ENCODE results near the gene GALNT18.

The GALNT18 gene

DNA sequence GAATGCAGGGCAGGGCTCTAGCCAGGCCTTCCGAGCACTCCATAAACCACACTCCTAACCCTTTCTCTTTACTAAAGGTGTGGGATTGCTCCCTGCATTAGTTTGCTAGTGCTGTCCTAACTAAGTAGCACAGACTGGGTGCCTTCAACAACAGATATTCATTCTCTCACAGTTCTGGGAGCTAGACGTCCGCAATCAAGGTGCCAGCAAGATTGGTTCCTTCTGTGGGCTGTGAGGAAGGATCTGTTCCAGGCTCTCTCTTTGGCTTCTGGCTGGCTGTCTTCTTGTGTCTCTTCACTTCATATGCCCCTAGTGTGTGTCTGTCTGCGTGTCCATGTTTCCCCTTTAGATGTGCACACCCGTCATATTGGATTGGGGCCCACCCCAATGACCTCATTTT is 59.8 kb downstream of the GALNT18 start:
- no peak for DNase-seq

DNA sequence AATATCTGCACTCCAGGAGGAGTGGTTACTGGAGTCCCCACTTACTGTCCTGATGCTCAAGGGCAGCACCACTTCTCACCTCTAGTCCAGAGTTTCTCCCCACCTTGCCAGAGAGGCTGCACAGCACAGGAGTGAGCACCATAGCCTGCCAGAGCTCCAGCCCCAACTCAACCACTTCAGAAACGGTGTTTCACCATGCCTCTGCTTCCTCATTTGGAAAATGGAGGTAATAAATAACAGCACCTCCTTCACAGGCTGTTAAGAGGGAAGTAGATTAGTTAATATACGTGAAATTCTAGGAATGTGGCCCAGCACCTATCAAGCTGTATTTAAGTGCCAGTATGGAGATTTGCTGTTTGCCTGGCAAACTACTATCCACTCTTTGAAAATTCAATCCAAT is 63.0 kb downstream of the GALNT18 start:
- no peak for DNase-seq

DNA sequence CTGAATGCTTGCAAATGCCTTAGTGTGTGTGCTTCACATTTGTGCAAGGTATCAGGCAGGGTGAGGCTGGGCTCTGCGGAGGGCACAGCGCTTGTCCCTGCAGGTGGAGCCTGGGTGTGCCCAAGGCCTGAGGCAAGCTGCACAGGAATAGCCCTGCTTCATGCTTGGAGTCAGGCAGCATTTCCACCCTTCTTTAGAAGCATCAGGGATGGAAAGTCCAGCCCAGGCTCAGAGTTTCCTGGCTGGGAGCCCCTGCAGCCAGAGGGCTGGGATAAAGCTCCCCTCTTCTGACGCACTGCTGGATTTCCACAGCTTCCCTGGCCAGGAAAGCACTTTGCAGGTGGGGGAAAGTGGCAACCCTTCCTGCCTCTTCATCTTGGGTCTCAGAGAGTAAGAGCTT is 63.4 kb downstream of the GALNT18 start:
- DNase-seq: no peak

DNA sequence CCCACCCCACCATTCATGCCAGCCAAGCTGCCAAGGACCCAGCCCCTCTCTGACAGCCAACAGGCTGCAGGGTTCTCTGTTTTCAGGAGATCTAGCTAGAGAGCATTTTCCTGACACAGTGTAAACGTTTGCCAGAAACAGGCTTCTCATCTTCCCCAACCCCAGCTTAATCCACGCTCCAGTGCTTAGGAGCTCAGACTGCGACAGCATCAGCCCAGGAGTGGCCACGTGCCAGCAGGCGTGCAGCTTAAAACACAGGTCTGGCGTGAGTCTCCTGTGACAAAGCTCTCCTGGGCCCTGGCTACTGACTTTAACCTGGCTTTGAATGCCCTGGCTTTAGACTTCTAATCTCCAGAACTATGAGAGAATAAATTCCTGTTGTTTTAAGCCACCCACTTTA is 66.6 kb downstream of the GALNT18 start:
- DNase-seq: no peak

DNA sequence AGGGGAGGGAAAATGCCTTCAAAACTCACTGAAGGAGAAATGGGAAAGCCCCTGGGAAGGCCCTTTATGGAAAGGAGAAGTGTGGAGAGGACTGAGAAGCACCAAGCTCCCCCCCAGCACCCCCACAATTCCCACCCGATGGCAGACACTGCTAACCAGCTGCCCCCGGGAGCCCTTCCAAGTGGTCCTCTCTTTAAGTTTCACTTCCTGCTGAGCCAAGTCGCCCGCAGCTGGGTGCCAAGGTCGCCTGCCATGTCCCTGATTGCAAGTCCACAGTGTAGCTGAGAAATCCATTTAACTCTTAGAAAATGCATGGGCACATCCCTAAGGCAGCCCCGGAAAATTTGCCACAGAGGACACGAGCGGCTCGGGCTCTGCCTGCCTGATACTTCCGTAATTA is 68.2 kb downstream of the GALNT18 start:
- no peak for DNase-seq

DNA sequence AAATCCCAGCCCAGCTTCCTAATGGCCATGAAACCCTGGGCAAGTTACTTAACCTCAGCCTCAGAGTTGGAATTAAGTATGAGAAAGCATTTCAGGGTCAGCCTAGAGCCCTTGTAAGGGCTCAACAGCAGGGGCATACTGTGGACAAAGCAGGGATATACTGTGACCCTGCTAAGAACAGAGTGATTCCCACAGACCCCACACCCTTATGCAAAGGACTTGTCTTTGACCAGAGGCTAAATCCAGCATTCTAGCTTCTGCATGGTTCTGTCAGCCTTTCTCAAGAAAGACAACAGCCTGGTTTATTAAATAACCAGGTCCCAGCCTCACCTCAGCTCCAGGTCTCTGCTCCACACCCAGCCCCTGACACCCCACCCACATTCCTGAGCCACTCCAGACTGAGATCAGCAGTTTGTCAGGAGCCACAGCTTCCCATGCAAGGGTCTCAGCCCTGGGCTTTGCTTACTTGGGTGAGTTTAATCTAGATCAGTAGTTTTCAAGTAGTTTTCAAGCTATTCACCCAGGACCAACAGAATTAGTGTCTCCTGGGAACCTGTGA is 69.2 kb downstream of the GALNT18 start:
- no peak for DNase-seq

DNA sequence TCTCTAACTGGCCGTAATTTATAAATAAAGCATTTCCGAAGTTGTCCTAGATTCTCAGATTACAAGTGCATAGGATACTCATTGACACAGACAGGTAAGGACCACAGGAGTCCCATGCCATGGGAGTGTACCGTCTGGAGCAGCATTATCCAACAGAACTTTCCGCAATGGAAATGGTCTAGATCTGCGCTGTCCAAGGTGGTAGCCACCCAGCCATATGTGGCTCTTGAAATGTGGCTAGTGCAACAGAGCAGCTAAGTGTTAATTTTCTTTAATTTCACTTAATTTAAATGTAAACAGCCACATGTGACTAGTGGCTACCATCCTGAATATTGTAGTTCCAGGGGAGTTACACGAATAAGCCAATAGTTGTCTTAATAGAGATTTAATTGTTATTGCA is 71.3 kb downstream of the GALNT18 start:
- no peak for DNase-seq

DNA sequence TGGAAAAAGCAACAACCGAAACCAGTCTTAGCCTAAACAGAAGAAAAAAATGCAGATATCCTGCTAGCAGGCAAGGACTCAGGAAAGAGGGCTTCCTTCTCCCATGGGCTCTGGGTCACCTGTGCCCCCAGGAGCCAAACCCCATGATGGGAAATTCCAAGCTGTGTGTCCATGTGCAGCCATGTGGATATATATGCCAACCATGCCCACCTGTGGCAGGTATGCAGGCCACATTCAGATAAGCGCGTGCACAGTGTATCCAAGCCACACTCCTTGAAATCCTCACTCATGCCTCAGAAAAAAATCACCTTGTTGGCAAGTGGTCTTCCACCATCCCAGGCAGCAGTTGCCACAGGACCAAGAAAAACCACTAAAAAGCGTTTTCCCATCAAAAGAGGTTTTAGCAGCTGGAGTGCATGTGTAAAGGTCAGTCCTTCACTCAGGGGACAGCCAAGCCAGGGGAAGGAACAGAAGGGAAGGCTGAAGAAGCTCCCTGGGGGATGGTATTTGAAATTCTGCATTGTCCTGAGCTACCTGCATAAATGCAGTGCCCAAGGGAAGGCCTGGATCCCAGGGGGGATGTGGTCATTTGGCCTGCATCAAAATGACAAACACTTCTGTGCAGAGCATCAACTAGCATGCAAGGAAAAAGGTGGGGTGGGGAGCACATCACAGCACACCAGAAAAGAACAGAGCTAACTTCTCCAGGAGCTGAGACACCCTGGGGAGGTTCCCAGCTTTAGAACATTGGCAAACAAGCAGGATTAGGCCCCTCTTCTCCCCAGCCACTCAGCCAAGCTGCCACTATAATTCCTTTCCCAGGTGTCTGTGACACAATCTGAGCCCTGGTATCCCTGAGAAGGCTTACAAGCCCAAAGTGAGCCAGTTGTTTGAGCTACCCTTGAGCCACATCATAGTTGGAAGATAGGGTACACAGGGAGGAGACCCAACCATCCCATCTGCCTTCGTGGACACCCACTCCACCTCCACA is 76.2 kb downstream of the GALNT18 start:
- no peak for DNase-seq

DNA sequence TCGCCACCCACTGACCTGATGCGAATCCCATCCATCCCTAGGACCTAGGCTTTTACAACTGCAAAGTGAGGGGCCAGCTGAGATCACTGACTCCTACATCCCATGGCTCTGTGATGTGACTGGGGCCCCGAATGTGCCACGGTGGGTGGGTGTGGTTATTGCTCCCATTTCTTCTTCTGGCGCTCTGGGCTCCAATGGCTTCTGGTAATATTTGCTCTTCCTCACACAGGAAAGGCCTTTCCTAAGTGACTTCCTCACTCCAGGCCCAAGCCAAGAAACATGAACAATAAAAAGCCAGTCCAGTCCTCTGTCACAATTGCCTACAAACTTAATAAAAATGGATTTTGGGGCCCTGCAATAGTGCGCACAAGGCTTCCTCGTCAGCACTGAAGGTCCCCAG is 78.1 kb downstream of the GALNT18 start:
- DNase-seq: no peak

DNA sequence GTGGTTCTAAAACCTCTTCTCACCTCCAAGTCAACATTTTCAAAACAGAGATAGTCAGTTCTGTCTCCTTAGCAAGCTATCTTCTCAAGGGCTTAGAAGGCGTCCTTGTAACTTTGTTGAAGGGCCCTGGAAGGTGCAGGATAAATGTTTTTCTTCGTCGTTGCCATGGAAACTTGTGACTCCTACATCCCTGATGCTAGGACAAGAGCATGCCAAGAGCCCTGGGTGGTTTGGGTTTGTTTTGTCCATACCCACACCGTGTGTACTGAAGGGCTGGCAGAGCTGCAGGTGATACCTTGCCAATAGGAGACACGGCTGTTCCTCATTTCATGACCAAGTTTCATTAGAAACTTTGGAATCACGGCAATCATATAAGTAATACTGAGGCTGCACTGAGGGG is 81.6 kb downstream of the GALNT18 start:
- no peak for DNase-seq

DNA sequence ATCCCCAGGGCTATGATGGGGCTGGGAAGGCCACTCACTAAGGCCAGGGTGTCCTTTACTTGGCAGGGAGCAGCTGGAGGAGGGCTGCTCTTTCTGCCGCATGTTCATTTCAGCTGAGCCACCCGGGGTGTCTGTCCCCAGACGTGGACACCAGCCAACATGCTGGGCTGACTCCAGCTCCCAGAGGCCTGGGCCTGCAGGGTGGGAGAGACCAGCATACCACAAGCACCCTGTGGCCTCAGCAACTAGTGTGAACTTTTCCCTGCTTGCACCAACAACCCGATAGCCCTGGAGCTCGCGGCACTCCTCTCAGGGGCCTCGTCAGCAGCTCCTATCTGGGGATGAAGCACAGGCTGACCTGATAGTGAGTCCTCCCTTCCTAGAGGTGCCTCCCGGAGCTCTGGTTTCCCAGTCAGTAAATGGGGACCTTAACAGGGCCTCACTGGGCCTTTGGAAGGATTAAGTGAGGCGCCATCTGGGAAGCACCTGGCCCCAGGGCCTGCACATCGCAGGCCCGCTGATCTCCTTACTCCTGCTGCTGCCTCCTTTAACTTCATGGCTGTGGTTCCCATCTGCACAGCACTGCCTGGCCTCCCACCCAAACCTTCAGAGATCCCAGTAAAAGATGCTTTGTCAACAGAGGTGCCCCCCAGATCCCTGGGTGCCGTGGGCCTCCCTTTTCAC is 83.4 kb downstream of the GALNT18 start:
- no peak for DNase-seq

DNA sequence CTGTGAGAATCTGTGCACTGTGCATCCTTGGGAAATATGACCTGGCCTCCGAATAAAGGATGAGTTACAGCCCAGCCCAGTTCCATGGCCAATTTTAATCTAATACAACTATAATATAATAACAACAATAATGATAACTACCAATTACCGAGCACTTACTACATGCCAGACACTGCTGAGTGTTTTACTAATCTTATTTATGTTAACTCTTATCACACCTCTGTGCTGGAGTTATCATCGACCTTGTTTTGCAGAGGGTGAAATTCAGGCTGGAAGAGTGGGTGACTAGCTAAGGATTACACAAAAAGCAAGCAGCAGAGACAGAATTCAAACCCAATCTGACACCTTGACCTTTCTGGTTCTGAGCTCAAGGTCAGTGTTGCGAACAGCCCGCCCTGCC is 83.9 kb downstream of the GALNT18 start:
- no peak for DNase-seq

DNA sequence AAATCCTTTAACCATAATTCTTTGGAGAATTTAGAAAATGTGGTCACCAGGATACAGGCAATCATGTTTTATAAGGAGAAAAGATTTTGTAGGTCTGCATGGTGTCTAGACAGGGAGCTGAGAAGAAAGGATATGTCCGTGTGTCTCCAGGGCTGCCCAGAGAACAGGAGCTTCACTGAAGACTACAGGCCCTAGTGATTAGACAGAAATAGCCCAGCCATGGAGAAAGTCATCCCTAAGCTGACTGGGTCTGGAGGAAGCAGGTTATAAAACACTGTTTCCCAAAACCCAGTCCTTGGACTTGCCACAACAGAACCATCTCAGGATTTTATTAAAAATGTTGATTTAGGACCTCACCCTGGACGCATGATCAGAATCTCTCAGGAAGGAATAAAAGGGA is 84.4 kb downstream of the GALNT18 start:
- no peak for DNase-seq

DNA sequence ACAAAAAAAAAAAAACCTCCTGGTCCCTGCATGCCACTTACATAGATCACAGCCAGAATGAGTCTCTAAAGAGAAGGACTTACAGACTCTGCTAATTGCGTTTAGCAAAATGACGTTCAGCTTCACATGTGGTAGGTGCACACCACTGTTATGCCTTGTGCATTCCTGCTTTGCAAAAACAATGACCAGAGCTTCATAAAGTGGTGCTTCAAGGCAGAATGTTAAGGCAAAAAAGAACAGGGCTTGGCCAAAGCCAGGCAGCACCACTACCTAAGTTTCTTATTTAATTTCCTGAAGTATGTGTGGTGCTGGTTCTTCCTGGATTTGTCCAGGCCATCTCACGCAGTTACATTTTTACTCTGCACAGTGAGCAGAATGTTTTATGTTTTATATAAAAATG is 85.2 kb downstream of the GALNT18 start:
- DNase-seq: no peak

DNA sequence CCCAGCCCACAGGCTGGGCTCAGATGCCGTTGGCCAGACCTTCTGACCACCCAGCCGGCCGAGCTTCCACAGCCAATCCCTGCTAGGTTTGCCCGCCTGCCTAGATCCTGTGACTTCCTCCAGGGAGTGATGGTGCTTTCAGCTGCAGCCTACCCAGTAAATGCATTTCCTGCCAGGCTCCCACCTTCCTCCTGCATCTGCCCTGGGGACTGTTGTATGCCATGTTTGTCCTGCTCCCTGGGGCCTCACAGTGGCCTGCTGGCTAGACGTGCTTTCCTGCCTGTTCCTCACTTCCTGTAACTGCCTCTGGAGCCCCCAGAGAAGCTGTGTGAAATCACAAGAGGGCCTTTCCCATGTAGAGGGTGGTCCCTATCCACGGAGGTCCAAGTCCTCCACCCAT is 86.2 kb downstream of the GALNT18 start:
- no peak for DNase-seq

DNA sequence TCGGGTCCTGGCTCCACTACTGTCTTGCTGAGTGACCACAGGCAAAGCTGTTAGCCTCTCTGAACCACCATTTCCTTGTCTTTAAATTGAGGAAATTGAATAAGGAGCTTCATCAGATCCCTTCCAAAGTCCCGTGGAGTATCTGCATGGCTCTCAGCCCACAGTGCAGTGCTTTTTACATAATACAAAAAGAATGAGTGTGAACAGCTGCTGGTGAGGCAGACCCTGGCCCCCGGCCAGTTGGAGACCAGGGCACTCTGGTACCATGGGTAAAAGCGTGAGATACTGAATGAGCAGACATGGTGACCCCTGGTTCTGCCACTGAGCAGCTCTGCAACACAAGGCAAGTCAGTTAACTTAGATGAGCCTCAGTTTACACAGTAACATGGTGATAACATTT is 86.8 kb downstream of the GALNT18 start:
- DNase-seq: no peak

DNA sequence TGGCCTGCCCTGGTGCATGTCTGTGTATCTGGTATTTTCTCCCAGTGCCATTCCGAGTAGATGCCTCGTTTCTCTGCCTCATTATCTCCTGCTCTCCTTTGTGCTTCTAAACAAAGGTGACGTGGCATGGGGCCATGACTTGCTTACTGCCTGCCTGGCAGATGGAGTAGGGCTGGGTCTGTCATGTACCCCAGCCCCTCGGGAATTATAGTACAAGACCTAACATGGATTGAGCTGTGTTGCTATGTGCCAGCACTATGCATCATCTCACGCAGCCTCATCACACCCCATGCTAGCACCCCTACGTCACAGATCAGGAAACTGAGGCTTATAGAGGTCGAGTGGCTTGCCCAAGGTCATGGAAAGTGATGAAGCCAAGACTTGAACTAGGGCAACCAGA is 88.1 kb downstream of the GALNT18 start:
- DNase-seq: no peak

DNA sequence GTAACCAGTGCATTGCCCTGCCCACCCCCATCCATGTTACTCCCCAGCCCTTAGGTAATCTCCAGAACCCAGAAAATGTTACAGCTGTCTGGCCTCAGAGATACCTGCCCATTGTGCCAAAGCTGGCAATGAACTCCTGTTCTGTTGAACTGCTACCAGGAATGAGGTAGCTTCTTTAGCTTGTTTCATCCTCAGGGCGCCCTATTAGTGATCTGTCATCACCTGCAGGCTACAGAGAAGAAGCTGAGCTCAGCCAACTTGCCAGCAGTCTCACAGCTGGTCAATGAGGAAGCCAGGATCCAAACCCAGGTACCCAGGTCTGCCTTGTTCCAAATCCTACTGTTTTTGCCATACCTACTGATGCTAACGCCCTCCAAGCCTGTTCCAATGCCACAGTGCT is 88.7 kb downstream of the GALNT18 start:
- DNase-seq: no peak

DNA sequence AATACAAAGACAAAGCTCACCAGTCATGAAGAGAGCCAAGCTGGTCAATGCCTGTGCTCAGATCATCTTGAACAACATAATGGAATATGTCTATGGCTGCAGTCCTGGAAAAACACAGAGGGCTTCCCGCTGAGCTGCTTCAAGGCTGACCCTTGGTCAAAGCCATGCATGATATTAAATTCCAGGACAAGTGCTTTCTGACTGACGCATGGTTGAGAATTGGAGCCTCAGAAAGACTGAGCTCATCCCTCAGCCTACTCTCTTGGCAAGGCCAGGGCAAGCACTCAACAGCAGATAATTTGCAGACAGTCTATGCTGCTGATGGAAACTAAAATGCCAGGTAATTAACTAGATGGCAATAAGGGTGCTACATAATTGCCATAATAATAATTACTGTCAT is 89.2 kb downstream of the GALNT18 start:
- DNase-seq: no peak

DNA sequence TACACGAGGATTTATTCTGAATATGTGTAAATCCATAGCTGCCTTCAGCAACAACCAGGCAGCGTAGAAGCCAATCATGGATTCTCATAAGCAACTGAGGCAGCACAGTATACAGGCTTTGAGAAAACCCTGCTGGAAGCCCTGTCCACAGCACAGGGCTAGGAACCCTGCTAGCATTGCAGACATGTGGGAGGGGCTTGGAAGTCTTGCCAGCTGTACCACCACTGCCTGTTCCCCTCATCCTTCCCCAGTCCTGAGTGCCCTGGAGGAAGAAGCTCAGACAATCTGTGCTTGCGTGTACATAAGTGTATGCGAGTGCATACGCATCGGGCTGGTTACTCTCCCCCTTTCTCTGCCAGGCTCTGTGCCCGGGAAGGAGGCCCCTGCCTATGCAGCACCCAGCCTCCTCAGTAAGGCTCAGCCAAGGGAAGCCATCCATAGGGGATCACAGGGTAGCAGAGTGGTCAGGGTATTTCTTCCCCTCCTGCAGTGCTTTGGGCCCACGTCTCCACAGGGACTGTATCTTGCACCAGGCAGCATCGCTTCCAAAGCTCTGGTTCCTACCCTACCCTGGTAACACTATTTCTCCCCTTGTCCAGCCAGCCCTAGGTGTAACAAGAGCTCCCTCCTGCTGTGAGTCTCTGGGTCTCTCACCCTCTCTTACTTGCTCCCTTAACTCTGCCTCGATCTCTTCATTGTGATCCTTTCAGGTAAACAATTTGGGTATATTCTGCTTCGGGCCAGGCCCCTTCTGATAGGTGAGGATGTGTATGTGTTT is 90.5 kb downstream of the GALNT18 start:
- DNase-seq: no peak

DNA sequence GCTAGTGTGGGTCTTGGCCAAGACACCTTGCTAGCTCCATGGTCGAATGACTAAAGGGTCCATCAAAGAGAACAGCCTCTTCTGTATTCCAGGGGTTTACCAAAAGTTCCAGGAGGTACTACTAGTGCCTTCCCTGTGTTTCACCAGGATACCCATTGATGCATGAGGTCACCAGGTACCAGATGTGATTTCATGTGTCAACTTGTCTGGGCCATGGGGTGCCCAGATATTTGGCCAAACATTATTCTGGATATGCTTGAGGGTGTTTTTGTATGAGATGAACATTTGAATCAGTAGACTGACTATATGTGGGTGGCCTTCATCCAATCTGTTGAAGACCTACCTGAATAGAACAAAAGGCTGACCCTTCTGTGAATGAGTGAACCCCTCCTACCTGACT is 92.8 kb downstream of the GALNT18 start:
- DNase-seq: no peak

DNA sequence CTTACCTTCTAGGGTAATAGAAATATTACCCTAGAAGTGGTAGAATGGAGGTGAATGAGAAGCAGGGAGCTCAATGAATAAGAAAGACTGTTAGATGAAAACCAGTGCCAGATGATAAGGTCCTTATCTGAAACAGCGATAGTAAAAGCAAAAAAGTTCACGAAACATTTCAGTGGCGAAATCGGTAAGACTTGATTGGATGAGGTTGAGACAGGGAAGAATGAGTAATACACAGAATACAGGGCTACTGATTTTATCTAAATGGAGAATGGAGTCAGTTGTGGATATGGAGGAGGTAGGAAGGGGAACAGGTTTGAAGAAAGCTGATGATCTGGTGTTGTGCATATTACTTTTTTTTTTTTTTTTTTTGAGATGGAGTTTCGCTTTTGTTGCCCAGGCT is 96.5 kb downstream of the GALNT18 start:
- DNase-seq: no peak

DNA sequence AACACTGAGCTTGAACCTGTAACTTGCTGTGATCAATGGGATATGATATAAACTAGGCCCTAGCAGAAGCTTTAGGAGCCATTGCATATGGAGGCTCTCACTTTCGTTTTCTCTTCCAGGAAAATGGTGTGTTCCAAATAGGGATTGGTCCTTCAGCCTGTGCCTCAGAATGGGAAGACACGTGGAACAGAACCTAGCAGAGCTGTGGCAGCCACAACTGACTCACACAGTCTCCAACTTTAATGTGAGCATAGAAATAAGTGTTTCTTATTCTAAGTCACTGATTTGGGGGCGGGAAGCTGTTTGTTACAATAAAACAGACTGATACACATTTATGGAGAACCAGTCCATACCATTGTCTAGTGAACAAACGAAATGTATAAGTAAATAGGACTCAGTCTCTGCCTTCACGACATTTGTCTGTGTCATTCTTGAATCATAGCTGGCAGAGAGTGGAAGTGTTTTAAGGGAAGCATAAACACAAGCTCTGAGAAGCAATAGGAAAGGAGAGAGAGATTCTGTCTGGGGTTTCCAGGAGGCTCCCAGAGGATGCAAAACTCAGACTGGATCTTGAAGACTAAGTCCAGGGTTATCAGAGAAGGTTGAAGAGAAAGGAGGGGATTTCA is 97.3 kb downstream of the GALNT18 start:
- DNase-seq: no peak
